ENCODE measurements around the gene GTF3A. TPM values are rescaled to one million over a fixed set of nuclear protein-coding genes. Genes with fewer than 3 reads are reported as not detected.

The GTF3A gene
- total RNA-seq, 1 donor: 190 TPM

DNA sequence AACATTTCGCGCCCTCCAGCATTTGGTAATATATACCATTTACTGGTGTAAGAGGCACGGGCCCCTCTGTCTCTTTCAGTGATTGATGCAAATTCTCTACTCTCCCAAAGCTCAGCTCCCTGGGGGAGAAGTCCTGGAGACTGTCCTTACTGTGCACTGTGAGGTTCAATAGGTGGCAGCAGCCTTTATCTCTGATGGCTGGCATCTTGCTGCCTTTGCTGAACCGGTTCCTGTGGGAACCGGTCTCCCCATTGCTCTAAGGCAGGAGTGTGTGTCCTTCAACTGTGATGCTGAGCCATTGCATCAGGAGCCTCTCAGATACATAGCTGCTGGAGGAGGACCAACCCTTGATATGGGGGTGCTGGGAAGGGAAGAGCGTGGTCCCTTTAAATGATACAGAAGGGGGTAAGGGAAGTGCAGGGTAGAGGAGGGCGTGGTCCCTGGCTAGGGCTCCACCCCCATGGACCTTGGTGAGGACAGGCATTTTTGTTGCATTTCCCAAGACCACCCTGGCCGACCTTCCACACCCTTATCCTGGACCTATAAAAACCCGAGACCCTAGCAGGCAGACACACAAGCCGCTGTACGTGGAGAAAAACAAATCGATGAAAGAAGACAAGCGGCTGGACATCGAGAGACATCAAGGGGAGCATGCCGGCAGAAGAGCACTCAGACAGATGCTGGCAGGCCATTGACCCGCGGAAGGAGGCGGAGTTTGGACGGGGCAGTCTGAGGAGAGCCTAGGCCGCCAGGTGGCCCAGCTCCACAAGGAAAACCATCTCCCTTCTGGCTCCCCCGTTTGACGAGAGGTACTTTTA, 41.1 kb upstream of the GTF3A start:
- TF ChIP-seq, protein P1, sequence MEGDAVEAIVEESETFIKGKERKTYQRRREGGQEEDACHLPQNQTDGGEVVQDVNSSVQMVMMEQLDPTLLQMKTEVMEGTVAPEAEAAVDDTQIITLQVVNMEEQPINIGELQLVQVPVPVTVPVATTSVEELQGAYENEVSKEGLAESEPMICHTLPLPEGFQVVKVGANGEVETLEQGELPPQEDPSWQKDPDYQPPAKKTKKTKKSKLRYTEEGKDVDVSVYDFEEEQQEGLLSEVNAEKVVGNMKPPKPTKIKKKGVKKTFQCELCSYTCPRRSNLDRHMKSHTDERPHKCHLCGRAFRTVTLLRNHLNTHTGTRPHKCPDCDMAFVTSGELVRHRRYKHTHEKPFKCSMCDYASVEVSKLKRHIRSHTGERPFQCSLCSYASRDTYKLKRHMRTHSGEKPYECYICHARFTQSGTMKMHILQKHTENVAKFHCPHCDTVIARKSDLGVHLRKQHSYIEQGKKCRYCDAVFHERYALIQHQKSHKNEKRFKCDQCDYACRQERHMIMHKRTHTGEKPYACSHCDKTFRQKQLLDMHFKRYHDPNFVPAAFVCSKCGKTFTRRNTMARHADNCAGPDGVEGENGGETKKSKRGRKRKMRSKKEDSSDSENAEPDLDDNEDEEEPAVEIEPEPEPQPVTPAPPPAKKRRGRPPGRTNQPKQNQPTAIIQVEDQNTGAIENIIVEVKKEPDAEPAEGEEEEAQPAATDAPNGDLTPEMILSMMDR (IDR thresholded peaks at IDR 0.05; ENCODE audit: insufficient read depth, low read length): no peak
- H3K4me3 ChIP-seq (ENCODE audit: low read depth, low read length): no peak overlapping the region
- no peak for DNase-seq (ENCODE audit: low read depth)

- DNase-seq (ENCODE audit: low read depth): no peak
- TF ChIP-seq, protein P1 (IDR thresholded peaks at IDR 0.05; ENCODE audit: insufficient read depth, low read length): no peak
- no peak overlapping the region for H3K4me3 ChIP-seq (ENCODE audit: low read depth, low read length)
These were observed 40.1 kb upstream of the GTF3A start for GRCh38 chr13:27384285-27384684.

DNA sequence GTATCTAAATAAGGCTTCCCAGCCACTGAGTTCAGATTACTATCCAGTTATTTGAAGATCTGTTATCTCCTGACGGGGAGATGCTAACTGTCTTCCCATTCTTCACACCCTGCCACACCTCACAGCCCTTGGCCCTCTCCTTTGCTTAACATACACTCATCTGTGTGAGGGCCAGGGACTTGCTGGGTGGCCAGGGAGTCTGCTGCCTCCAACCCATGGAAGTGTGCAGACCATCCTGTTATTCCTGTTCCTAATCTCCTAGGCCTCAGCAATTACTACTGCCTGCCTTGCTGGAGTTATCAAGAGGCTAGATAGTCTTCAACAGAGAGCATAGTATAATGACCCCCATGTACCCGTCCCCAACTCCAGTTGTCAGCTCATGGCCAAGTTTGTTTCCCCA, 36.2 kb upstream of the GTF3A start:
- H3K4me3 ChIP-seq (ENCODE audit: low read depth, low read length): no peak overlapping the region
- no peak for DNase-seq (ENCODE audit: low read depth)
- TF ChIP-seq, protein P1 (IDR thresholded peaks at IDR 0.05; ENCODE audit: insufficient read depth, low read length): no peak

- H3K4me3 ChIP-seq (ENCODE audit: low read depth, low read length): no peak overlapping the region
- TF ChIP-seq, protein P1 (IDR thresholded peaks at IDR 0.05; ENCODE audit: insufficient read depth, low read length): no peak
These were observed 34.5 kb upstream of the GTF3A start for GRCh38 chr13:27389891-27390290.

GRCh38 chr13:27391471-27391870, 32.9 kb upstream of the GTF3A start:
- TF ChIP-seq, protein P1 (IDR thresholded peaks at IDR 0.05; ENCODE audit: insufficient read depth, low read length): no peak
- H3K4me3 ChIP-seq (ENCODE audit: low read depth, low read length): no peak overlapping the region
- DNase-seq (ENCODE audit: low read depth): no peak

More at GRCh38 chr13:27389891-27390290, 34.5 kb upstream of the GTF3A start:
- no peak for DNase-seq (ENCODE audit: low read depth)

GRCh38 chr13:27393101-27393500, 31.3 kb upstream of the GTF3A start:
- DNase-seq (ENCODE audit: low read depth): no peak
- TF ChIP-seq, protein P1 (IDR thresholded peaks at IDR 0.05; ENCODE audit: insufficient read depth, low read length): no peak

More at GRCh38 chr13:27393101-27393500, 31.3 kb upstream of the GTF3A start:
- H3K4me3 ChIP-seq (ENCODE audit: low read depth, low read length): no peak overlapping the region
